Amniotic epithelial cell (primary cell): Measurements from ENCODE around the gene SLK.

Experiments used
- DNase-seq: peaks from one replicate; pipeline ENCODE4 v3.0.0-alpha.2; 2010; ENCODE audit warnings: low read depth

SLK gene

DNA sequence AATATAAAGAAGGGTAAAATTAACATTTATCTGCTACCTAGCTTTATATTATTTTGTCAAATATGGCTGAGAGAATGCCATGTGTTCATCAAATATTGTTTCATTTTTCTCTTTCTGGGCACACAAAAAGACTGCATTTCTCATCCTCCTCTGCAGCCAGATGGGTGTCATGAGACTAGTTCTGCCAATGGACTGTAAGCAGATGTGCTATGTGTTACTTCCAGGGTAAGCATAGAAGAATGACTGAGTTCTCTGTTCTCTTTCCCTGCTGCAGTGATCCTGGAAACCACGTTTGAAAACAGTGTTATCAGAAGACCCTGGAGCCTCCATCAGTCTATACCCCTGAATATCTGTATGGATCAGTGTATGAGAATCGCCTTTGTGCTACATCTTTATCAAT, 24.1 kb upstream of the SLK start:
- no peak for DNase-seq

DNA sequence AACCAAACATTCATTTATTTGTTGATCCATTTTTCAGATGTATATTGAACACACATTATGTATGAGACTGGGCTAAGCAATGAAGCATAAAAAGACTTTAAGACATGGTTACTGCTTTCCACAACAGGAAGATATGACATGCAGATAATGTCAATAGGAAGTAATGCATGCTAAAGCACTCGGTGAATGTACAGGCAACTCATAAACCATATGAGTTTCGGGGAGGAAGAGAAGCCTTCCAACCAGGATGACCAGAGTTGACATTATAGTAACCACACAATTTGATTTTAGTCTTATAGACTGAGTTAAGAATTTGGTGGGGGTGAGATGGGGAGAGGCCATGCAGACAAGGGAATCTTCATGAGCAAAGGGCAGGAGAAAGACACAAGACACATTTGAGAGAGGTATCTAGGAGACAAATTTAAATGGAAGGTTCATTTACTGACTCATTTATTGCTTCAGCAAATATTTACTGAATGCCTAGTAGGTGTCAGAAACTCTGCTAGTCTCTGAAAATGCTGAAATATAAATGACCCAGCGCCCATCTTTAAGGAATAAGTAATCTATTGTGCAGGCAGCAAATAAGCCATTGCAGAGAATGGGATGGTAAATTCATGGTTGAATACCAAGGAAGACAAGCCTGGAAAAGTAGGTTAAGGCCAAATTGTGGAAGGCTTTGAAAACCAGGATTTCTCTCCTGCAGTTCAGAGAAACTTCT, 19.0 kb upstream of the SLK start:
- no peak for DNase-seq

DNA sequence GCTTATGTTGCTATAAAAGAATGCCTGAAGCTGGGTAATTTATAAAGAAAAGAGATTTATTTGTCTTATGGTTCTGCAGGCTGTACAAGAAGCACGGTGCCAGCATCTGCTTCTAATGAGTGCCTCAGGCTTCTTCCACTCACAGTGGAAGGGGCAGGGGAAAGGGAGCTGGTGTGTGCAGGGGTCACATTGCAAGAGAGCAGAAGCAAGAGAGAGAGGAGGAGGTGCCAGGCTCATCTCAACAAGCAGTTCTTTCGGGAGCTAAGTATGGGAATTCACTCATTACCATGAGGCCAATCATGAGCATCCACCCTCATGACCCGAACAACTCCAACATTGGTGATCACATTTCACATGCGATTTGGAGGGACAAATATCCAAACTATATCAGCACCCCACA, 17.2 kb upstream of the SLK start:
- no peak for DNase-seq

DNA sequence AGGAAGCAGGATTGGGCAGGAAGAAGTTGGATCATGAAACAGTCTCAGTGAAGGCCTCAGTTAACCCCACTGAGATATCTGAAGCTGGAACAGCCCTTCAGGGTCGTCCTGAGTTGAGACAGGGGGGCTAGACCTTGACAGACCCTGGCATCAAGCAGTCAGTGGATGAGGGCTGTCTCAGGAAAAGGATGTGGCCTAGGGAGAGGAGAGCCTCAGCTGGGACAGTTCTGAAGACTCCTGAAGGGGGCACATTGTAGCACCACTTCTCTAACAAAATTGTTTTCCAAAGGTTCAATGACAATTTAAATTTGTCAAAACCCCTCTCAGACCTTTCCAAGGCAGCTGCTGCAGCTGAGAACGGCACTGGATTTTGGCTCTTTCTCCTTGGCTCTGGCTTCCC, 15.8 kb upstream of the SLK start:
- no peak for DNase-seq

DNA sequence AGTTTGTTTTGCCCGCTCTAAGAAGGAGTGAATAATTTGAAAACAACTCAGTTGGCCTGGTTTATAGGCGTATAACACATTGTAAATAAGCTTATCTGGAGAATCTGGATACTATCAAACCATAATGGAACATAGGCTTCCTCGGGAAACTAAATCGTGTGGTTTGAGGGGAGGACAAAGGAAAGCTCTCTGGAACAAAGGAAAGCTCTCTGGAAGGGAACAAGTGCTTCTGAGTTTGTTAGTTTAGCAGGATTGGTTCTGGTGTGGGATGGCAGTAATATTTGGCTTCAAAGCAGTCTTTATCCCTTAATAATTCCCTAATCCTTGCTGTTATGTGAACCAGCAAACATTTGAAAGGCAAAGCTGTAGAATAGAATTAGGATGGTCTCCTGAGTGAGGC, 15.0 kb upstream of the SLK start:
- no peak for DNase-seq

DNA sequence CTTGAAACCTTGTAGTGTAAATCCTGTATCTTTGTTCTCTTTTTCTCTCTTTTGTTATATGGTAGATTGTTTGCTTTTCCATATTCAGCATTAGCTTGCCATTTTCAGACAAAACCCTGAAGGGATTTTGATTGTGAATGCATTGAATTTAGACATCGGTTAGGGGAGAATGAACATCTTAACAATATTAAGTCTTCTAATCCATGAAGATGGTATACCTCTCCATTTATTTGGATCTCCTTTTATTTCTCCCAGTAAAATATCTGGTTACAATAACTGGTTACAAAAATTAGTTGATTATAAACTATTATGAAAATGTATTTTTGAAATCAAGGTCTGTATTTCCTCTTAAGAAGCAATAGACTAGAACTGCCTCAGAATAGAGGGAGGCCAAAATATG, 12.4 kb upstream of the SLK start:
- no peak for DNase-seq

DNA sequence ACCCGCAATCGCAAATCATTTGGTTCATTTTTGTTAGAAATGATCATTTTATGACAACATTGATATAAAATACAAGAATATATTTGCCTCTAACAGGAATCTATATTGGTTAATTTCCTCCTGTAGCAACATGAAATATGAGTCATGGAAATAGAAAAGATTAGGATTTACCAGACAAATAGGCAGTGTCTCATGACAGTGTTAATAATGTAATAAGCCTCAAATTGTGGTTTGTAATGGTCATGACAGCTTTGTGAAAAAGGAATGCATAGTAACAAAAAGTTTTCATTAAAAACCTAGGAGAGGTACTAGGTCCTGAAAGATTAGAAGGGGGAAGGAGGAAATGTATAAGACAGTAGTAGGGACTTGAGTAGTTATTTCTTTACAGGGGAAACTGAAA, 7.9 kb upstream of the SLK start:
- DNase-seq: peak; percentile 25

DNA sequence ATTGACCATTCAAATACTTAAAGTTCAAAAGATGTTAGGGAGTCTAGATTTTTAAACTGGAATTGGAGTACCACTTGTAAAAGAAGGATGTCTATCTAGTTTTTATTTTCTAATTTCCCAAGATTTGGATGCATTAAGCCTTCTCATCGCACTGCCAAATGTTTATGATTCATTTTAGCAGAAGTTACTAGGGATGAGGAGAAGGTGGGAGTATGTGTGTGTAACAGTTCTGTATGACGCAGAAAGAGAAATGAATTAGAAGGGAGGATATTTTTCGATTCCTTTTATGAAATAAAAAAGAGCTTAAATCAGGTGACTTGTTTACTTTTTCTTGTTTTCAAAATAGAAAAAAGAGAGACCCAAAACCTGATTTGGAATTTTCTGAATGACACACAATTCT, 6.8 kb upstream of the SLK start:
- peak; percentile 56 for DNase-seq

DNA sequence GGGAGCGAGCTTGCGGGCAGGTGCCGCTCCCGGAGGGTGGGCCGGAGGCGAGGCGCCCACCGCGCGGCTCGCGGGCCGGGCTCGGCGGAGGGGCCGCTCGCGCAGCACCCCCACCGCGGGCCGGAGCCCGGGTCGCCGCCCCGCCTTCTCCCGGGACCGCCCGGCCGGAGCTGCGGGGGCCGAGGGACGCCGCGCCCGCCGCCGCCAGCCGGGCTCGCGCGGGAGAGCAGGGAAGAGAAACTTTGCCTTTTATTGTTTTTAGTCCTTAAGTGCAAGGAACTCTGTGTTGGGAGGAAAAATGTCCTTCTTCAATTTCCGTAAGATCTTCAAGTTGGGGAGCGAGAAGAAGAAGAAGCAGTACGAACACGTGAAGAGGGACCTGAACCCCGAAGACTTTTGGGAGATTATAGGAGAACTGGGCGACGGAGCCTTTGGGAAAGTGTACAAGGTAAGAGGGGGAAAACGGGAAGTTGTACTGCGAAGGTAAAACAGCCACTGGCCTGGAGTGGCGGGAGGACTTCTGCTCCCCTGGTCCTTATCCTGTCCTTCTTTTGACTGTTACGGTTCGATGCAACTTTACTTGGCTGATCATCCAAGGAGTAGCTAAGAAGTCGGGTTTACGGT, 620 bp downstream of the SLK start:
- peak; percentile 21 for DNase-seq

DNA sequence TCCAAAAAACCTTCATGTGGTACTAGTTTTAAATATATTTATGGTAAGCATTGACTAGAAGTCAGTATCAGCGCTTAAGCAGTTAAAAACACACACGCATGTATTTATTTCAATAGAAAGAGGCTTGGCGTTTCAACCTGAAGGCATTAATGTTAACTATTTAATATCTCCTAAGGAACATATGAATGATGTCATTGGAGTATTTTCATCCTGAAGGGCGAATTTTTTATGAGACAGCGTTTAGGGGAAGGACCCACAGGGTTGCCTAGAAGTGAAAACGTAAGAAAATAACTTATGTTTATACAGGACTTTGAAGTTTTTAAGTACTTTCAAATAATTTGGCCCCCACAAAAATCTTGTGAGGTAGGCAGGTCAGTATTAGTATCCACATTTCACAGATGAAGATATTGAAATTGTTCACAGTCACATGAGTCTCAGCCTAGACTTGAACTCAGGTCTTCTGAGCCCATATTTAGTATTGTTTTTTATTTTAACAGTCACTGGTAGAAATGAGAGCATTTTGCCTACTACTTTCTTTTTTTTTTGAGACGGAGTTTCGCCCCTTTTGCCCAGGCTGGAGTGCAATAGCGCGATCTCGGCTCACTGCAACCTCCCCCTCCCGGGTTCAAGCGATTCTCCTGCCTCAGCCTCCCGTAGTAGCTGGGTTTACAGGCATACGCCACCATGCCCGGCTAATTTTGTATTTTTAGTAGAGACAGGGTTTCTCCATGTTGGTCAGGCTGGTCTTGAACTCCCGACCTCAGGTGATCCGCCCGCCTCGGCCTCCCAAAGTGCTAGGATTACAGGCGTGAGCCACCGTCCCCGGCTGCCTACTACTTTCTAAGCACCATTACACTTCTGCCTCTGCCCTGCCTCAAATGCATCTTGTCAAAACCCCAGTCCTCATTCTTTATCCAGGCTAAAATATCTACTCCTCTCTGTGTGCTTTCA, 1.8 kb downstream of the SLK start:
- no peak for DNase-seq

DNA sequence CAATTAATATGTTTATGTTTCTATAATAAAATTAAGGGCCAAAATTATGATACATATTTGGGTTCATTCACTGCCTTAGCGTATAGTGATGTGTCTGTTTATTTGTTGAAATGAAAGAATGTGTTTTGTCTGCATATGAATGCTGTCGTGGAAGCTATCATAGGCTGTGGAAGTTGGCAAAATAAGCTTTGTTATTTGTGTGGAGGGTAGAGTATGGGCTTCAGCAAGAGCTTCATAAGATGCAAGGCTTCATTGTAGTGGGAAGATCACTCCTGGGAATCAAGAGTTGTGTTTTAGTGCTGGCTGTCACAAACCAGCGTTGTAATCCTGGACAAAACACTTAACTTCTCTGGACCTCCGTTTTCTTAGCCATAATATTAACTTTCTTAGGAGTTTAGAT, 2.5 kb downstream of the SLK start:
- DNase-seq: no peak

DNA sequence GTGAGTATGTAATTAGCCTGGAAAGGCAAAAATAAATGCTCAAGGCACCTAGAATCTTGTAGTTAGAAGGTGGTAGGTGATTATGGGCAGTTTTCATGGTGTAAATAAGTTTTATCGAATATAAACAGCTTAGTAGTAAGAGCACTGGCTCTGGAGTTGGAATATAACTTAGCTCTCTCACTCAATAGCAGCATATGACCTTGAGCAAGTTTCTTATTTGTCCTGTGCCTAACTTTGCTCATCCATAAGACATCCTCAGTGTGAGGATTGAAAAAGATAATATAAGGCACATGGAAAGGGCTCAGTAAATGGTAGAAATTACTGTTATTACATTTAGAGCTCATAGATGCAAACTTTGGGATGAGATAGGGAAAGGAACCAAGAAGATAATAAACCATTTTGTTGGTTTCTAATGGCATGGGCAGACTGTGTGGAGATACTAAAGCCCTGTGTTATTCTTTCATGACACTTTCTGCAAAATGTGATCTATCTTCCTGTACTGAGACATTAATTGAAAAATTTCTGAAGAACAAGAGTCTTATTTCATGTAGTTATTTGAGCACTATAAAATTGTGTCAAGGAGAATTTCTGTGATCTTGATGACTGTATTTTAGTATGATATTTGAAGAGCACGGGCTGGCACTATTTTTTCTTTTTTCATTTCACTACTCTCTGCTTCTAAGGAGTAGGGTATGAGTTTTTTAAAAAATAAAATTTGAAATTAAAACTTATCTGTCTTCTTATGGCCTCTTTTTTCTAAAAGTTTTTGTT, 3.1 kb downstream of the SLK start:
- DNase-seq: no peak

DNA sequence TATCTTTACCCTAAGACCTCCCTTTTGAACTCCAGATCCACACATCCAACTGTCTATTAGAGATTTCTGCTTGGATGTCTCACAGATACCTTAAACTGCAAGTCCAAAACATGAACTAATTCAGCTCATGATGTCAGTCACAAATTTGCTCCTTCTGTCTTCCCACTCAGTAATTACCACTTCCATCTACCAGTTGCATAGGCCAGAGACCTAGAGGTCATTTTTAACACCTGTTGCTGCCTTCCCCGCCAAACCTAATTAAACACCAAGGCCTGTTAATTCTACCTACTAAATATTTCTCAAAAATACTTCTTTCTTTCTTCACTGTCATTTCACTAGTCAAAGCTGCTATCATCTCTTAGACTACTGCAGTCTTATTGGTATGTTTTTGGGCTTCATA, 8.2 kb downstream of the SLK start:
- no peak for DNase-seq

DNA sequence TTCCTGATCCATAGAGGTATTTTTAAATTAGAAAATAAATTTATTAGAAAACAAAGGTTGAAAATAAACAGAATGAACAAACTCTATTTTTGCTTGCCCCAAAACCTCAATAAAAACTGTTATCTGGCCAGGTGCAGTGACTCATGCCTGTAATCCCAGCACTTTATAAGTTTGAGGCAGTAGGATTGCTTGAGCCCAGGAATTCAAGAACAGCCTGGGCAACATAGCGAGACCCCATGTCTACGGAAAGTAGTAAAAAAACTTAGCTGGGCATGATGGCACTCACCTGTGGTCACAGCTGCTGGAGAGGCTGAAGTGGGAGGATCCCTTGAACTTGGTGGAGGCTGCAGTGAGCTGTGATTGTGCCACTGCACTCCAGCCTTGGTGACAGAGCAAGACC, 10.3 kb downstream of the SLK start:
- no peak for DNase-seq

DNA sequence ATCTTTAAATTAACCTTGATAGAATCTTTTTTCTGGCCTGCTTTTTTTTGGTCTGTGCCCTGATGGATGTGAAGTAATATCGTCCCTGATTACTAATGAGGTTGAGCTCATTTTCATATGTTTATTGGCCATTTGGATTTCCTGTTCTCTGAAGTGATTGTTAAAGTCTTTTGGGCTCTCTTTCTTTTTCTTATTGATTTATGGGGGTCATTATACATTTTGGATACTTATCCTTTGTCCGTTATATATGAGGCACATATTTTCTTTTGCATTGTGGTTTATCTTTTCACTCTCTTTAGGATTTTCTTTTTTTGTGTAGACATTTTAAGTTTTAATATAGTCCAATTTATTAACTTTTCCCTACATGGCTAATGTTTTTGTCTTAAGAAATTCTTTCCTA, 12.6 kb downstream of the SLK start:
- DNase-seq: no peak

DNA sequence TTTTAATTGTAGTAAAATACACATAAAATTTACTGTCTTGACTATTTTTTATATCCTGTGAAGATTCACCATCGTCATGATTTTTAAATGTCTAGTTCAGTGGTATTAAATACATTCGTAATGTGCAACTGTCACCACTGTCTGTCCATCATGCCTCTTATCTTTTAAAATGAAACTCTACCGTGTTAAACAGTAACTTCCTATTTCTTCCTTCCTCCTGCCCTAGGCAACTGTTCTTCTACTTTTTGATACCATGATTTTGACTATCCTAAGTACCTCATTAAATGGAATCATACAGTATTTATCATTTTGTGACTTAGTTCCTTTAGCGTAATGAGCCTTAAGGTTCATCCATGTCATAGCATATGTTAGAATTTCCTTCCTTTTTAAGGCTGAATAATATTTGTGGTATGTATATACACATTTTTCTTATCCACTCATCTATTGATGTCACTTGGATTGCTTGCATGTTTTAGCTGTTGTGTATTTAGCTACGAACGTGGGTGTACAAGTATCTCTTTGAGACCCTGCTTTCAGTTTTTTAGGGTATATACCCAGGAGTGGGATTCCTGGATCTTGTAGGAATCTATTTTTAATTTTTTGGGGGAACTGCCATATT, 13.5 kb downstream of the SLK start:
- DNase-seq: no peak

DNA sequence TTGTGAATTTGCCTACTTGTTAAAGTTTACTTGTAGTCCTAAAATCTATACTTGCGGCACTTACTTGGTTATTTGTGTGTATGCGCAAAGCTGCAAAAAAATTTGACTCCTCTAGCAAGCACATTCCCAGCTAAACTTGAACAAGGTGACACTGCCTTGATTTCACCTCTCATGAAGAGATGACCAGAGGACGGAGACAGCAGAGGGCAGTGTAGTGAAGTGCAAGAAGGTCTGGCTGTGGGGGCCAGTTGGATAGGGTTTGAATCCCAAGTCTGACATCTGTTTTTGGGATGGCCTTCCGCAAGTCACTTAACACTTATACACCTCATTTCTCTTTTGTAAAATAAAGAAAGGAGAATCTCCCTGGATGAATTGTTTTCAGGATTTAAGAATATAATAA, 15.7 kb downstream of the SLK start:
- DNase-seq: no peak

DNA sequence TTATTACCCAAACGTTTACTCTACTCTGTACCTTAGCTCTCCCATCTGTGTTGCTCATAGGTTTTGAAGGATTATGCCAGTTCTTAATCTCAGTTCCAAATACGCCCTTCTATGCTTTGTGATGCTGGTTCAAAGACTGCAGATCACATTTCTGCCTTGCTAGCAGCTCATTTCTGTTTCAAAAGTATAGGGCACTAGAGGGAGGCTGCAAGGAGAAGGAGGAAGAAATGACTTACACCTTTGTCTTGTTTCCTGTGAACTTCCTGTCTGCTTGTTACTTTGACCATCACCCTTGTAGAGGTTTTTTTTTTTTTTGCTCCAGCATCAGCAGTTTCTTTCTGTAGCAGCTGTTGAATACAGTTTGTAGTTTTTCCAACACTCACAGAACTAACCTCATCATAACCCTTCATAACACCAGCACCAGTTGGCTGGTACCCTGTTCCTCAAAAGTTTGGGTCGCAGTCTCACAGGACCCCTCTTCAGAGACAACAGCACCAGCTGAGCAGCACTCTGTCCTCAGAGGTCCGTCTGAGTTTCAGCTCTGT, 16.5 kb downstream of the SLK start:
- DNase-seq: no peak

DNA sequence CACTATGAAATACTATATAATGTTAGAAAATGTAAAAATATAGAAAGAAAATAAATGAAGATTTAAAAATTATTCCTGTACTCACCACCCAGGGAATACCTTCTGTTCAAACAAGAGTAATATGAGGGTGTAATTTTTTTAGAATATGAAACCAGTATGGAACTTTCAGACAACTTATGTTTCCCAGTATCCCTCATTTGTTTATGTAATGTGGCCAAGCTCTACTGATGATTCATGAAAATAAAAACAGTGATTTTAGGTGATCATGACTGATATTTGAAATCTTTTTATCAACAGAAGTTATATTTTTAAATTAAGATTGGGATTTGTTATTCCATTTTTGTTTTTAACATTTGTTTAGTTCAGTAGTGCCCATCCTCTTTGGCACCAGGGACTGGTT, 18.8 kb downstream of the SLK start:
- peak; percentile 11 for DNase-seq

DNA sequence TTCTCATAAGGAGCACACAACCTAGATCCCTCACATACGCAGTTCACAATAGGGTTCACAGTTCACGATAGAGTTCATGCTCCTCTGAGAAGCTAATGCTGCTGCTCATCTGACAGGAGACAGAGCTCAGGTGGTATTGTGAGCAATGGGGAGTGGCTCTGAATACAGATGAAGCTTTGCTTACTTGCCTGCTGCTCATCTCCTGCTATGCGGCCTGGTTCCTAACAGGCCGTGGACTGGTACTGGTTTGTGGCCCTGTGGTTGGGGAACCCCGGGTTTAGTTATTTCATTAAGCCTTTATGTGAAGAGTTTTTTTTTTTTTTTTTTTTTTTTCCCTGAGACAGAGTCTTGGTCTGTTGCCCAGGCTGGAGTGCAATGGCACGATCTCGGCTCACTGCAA, 19.4 kb downstream of the SLK start:
- no peak for DNase-seq

DNA sequence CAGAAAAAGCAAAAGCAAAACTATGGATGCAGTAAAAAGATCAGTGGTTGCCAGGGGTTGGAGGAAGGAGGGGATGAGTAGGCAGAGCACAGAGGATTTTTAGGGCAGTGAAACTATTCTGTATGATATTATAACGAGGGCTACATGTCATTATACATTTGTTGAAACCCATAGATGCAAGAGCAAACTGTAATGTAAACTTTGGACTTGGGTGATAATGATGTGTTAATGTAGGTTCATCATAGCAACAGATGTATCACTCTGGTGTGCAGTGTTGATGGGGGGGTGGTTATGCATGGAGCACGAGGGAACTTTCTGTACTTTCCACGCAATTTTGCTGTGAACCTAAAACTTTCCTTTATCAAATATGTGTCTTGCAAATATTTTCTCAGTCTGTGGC, 23.2 kb downstream of the SLK start:
- no peak for DNase-seq

DNA sequence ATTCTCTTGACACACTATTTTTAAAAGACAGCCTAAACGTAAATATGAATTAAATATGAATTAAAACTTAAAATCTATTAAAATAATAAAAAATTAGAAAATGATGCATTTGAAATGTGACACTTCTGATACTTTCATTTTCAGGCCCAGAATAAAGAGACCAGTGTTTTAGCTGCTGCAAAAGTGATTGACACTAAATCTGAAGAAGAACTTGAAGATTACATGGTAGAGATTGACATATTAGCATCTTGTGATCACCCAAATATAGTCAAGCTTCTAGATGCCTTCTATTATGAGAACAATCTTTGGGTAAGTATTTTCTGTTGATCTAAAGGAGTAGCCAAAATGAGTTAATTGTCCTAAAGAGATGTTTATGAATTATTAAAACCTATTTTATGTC, 23.6 kb downstream of the SLK start:
- no peak for DNase-seq
